GM21390 (cell line): ENCODE data around the gene GRIK4.
"Not testable (repeated sequence)": the region's sequence is repeated elsewhere in the genome, so short reads cannot be mapped to it uniquely, and the experiment has no call there.

Source experiments
- ATAC-seq: cut with Tn5 transposase; IDR thresholded peaks from one replicate; pipeline ENCODE4 v1.9.1; 2021; ENCODE audit not compliant: unreplicated experiment

The GRIK4 gene

DNA sequence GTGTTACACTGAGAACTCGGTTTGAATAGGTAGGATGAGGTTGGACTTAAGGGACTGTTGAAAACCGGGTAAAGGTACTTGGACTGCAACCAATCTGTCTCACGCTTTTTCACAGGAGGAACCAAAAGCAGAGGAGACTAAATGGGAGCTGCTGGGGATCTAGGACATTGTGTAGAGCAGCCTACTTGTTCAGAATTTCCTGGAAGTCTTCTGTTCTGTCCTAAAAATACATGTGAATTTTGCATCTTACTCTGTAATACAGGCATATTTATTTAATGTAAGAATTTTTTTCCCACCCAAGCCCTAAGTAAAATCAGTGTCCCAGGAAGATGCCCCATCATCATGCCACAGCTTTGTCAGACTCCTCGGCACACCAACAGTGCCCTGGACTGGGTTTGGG is 460.3 kb downstream of the GRIK4 start:
- no peak for ATAC-seq

DNA sequence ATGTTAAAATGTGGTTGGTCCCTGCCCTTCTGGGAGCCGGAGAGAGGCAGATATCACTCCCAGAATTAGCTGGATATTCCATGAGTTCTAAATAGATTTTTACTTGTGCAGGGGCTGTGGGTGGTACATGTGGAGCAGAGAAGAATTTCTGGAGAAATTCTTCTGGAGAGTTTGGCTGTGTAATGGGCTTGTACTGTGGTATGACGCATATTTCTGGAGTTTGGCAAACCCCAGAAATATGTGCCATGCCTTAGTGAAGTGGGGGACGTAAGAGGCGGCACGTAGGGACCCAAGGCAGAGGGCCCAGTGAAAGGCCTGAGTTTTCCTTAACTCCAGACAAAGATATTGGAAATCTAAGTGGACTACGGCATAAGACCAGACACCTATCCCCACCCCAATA is 461.1 kb downstream of the GRIK4 start:
- no peak for ATAC-seq

DNA sequence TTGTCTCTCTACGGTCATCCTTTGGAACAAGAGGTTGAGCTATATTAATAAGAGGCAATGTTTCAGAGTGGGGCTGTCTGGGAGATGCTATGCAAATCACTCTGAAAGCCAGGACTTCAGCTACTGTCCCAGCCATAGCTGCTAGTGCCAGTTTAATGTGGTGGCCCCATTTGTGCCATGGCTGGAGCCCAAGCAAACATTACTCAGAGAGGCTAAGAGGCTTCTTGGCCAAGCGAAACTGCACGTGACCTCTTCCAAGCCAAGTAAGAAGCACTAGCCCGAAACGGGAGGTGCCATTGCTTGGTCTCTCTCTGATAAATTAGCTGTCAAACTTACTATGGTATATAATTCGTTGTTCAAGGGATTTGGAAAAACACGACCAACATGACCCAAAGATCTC is 462.0 kb downstream of the GRIK4 start:
- no peak for ATAC-seq

DNA sequence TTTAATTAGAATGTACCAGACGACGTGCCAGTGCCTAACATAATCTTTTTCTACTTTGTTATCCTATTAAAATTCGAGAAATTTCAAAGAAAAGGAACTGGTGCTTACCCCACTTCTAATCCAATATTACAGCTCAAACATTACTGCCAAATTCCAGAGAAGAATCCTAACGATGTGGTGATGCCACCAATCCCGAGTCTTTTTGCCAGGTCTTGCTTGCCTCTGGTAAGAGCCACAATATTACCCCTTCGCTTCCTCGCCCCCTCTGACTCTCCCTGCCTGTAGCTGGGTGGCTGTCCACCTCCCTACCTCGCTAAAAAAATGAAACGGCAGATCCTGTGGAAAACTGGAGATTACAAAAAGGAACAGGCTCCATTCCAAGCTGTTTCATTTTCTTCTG is 462.9 kb downstream of the GRIK4 start:
- ATAC-seq, result no peak

DNA sequence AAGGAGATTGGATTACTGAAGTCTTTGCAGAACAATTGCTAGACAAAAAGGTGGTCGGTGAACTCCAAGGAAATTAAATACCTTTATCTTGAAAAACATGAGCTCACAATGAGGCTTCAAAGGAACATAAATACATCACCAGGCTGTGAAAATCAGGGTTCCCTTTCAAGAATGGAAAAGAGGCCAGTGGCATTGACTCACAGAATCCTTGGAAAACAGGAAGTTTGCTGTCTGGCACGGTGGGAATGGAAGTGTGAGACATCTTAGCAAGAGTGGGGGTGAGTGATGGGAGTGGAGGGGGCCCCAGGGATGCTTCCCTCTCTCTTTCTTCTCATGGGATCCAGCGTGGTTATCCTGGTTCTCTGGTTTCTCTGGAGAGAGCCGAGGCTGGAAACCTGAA is 463.4 kb downstream of the GRIK4 start:
- no peak for ATAC-seq

DNA sequence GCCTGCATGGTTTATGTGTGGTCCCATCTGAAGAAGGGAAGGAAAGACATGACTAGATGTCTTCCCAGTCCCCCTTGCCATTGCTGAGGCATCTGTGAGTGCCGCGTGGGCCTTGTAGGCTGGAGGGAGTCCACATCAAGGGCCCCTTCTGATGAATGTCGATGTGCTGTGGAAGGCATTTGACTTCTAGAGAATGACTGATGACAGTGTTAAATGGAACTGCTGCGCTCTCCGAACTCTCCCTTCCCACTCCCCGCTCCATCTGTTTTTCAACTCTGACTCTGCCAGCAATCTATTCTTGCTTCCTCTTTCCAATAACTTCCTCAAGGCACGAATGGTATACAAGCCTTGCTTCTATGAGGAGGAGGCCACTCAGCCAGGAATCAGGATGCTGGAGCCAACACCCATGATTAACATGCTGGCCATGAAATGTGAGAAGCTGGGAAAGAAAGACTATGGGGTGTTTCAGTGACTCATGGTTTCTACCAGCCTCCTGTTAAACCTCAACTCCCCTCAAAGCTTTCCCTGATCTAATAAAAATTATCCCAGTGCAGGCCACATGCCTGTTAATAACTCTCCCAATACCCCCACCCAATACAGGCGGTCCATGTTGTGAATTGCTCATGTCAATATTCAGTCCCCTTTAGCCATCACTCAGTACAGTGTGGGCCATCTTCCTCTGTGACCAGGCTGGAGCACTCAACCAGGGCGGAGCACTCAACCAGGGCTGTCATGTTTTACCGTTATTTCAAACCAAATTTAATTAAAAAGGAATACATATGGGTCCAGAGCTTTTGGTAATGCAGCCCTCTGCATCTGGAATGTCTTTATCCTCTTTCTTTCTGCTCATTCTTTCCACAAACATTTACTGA is 466.0 kb downstream of the GRIK4 start:
- no peak for ATAC-seq

DNA sequence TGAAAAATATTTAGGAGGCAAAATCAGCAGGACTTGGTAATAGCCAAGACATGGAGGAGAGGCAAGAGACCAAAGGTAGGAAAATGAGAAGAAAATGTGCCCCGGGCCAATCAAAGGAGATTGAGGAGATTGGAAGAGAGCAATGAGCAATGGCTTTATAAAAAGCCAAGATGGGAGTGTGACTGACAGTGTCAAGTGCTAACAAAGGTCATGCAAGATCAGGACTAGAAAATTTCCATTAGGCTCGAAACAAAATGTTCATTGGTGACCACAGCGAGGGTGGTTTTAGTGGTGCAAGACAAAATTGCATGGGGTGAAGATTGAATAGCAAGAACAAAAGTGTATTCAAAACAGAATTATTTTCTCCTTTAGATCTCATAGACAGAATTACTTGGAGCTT is 467.2 kb downstream of the GRIK4 start:
- no peak for ATAC-seq

DNA sequence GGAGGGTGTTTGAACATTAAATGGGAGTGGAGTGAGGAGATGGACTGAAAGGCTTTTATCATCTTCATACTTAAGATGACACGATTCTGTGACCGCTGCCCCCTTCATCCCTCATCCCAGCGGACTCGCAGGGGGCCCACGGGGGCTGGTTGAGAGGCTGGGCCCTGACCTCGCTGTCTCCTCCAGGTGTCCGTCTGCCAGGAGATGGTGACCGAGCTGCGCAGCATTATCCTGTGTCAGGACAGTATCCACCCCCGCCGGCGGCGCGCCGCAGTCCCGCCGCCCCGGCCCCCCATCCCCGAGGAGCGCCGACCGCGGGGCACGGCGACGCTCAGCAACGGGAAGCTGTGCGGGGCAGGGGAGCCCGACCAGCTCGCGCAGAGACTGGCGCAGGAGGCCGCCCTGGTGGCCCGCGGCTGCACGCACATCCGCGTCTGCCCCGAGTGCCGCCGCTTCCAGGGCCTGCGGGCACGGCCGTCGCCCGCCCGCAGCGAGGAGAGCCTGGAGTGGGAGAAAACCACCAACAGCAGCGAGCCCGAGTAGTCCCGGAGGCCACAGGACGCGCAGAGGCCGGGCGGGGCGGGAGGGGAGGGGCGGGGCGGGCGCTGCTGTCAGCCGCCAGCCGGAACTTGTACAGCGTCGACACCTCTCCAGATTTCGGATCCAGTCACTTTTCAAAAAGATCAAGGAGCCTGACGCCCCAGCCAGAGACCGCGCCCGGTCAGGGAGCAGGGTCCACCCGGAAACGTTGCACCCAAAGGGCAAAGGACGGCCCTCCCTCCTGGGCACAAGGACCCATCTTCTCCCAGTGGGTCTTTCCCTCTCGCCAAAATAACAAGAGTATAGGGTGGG is 474.4 kb downstream of the GRIK4 start:
- ATAC-seq, result no peak

DNA sequence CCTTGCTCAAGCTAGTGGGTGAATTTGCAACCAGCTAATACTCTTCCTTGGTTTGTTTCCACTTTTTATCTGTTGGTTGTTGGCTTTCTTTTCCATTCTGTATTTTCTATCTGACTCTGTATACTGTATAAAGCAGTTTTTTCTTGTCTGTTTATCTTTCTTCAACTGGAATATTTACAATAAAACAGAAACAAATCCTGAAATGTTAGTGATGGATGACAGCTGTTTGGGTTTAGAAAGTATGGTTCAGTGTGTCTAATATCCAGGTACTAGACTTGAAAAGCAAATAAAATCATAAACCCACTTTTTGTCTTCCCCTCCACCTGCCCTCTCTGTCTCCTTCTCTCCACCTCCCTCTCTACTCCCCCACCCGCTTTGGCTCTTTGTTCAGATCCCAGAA is 477.1 kb downstream of the GRIK4 start:
- no peak for ATAC-seq

DNA sequence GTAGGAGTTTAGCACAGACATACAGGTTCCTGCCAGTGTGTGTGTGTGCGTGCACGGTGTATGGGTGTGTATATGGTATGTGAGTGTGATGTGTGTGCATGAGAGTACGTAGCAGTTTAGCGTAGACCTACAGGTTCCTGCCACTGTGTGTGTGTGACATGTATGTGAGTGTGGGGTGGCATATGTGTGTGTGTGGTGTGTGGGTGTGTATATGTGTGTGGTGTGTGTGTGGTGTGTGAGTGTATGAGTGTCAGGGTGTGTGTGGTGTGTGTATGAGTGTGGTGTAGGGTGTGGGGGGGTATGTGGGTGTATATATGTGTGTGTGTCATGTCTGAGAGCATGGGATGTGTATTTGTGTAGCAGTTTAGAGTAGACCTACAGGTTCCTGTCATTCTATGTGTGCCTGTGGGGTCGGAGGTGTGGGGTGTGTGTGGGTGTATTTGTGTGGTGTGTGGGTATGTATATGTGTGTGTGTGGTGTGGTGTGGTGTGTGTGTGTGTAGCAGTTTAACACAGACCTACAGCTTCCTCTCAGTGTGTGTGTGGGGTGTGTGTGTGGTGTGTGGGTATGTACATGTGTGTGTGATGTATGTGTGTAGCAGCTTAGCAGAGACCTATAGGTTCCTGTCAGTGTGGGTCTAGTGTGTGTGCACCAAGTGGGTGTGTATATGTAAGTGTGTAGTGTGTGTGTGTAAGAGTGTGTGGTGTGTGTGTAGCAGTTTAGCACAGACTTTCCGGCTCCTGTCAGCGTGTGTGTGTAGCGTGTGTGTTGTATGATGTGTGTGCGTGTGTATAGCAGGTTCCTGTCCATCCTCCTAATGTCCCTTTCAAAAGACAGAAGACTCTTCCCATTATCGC is 480.5 kb downstream of the GRIK4 start:
- no peak for ATAC-seq

DNA sequence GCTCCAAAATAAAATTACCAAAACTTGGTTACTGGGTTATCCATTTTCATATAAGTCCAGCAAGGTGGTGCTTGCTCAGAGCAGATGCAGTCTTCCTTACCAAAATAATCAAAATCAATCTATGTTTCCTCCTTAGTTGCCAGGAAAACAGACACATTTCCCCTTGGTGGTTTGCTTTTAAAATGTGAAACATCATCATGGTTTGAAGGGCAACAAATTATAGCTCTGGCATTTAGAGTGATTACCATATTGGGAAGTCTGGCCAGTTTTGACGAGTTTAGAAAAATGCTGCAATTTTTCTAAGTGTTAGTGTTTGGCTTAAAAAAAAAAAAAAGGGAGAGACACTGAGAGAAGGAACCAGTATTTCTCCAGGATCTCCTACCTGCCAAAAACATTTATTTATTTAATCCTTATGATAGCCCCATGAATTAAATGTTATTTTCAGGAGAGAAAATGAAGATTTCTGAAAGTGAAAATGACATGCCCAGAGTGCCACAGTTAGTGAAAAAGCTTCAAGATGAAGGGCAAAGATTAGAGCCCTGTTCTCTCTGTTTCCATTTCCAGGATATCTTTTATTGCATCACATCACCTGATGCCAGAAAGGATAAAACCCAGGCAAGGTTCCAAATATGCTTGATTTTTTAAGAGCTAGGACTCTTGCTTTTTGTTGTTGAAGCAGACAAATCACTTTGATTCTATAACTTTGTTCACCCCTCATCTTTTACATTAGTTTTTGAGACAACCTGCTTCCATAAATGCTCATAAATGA is 482.7 kb downstream of the GRIK4 start:
- no peak for ATAC-seq

DNA sequence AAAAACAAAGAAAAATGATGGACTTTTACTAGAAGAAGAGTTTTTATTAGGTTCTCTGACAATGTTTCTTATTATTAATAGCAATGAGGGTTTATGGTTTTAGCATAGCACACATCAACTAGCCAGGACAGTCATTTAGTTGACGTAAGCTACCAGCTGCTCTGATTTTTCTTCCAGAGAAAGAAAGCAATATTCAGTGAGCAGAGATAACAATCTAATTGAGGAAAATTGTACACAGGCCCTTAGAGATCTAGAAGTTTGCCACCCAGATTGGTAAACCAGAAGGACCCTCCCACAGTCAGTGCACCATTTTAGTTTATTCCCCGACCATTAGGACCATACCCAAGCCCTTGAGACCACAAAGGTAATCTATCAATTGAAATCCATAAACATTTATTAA is 483.6 kb downstream of the GRIK4 start:
- ATAC-seq, result no peak

DNA sequence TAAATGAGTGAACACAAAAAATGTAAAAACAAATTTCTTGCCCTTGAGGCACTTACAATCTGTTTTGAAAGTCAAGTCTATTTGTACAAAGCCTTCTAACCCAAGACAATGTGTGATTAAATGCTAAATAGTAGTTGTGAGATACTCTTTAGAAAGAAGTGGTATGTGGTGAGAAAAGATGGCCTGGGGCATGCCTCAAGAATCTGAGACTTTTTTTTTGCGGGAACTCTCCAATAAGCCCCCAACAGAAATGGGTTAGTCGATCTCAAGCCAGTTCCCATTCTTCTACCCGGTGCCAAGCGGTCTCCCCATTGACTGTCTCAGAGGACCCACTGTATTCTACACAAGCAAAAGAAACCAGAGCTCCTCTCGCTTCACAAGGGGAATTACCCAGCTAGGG is 485.4 kb downstream of the GRIK4 start:
- no peak for ATAC-seq

DNA sequence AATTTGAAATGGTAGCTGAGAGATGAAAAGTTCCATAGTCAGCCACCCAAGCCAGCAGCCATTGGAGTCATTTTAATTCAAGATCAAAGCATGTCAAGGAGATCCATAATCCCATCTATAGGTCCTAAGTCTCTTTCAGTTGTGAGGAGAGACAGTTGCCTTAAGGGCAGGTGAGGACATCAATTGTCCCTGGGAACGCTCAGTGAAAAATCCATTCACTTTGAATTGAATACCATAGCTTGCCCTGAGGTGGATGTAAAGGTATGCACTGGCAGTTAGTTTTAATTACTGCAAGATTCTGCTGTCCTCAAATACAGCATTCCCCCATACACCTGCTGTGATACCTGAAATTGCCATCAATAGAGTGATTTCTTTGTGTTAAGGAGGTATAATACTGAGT is 487.0 kb downstream of the GRIK4 start:
- ATAC-seq, result no peak

DNA sequence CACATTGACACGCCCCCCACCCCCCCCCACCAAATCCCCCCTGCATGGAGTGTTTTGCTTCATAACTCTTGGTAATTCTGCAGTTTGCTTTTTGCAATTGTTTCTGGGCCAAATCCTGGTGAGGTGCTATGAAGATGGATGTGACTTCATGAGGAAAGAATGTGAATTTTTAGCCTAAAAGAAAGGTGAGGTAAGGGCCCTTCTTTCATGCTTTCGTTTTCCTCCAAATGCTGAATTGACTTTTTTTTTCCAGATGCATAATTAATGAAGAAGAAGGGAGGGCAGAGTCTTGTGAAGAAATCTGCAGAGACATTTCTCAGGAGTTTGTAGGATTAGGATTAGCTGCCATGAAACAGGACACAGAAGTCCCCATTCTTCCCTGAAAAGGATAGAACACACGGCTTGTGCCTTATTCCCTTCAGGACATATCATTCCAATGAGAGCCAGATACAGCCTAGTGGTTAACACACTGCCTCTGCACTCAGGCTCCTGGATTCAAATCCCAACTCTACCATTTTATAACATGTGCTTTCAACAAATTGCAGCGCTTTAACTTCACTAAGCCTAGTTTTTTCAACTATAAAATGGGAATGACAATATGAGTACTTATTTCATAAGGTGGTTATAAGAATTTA is 492.8 kb downstream of the GRIK4 start:
- no peak for ATAC-seq

DNA sequence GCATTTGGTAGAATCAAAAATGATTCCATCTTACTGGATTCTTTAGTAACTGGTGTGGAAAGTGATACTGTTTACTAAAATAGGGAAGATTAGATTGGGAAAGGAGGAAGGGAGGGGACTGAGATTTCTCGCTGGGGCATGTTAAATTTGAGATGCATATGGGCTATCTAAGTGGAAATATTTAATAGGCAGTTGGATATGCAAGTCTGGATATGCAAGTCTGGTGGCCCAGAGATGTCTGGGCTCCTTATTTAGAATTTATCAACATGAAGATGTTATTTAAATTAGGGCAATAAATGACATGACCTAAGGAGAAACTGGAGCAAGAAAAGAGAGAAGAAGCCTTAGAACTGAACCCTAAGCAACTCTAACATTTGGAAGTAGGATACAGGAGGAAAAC is 495.4 kb downstream of the GRIK4 start:
- ATAC-seq, result no peak

DNA sequence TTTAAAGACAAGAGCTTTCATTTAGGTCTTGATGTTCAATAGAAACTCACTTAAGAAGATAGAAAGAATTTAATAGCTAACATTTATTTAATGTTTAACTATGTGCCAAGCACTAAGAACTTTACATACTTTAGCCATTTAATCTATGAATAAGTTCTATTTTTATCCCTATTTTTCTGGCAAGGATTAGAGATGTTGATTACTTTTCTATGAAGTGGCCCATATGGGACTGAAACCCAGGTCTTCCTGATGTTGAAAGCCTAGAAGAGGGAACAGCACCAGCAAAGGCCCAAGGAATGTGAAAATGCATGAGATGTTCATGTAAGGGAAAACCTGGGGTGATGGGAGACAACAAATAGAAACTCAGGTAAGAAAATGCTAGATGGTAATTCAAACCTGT is 497.0 kb downstream of the GRIK4 start:
- ATAC-seq, result no peak

DNA sequence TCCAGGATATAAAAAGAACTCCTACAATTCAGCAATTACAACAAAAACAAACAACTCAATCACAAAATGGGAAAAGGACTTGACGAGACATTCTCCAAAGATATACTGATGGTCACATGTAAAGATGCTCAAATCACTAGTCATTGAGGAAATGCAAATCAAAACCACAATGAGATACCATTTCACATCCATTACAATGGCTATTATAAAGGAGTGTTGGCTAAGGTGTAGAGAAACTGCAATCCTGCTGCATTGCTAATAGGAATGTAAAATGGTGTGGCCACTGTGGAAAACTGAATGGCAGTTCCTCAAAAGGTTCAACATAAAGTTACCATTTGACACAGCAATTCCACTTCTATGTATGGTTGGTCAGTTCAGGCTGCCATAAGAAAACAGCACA is 500.5 kb downstream of the GRIK4 start:
- no peak for ATAC-seq

DNA sequence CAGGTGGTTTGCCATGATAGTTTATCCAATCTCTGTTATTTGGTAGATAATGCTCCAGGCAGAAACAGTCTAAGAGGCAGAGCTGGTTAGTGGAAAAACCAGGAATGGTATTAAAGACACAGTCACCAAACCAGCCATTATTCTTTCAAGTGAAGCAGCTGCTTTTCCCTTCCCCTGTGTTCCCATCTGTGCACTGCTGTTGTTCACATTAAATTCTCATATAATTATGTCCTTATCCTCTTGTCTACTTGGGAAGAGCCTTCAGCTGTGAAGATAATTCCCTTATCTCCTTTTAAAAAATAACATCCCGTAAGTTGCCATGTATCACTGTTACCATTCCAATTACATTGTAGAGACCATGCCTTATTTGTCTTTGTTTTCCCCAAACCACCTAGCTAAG is 507.2 kb downstream of the GRIK4 start:
- no peak for ATAC-seq

DNA sequence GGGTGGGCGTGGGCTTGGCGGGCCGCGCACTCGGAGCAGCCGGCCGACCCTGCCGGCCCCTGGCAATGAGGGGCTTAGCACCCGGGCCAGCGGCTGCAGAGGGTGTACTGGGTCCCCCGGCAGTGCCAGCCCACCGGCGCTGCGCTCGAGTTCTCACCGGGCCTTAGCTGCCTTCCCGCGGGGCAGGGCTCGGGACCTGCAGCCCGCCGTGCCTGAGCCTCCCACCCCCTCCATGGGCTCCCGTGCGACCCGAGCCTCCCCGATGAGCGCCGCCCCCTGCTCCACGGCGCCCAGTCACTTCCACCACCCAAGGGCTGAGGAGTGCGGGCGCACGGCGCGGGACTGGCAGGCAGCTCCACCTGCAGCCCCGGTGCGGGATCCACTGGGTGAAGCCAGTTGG is 510.2 kb downstream of the GRIK4 start:
- not testable (repeated sequence) for ATAC-seq
